Fibroblast of the aortic adventitia (primary cell): Measurements from ENCODE around the gene SFXN5. TPM values are rescaled to one million over a fixed set of nuclear protein-coding genes. Genes with fewer than 3 reads are reported as not detected.
"Not testable (repeated sequence)": the region's sequence is repeated elsewhere in the genome, so short reads cannot be mapped to it uniquely, and the experiment has no call there.

Source experiments
- DNase-seq: peaks from one replicate; pipeline ENCODE4 v3.0.0-alpha.2; 2010; ENCODE audit warnings: low read depth
- H3K4me3 ChIP-seq: 2 replicates; pipeline ENCODE4 v1.5.1; 2011; ENCODE audit warnings: low read depth, mild to moderate bottlenecking, control low read depth, low read length, moderate library complexity
- CTCF ChIP-seq: IDR thresholded peaks from 2 replicates; pipeline ENCODE4 v1.5.1; 2011; ENCODE audit warnings: mild to moderate bottlenecking, low read length, control low read depth, inconsistent platforms; ENCODE audit not compliant: insufficient read depth
- total RNA-seq: library from RNA; depleted of rRNA; stranded (reverse); fragments of >200 nt; gene quantifications from 2 replicates; pipeline ENCODE4 v1.2.3, GENCODE V29; 2012; ENCODE audit warnings: low replicate concordance

The SFXN5 gene
- total RNA-seq, 1 donor, result 19.0 TPM

GRCh38 chr2:72911256-72911655 is 160.3 kb downstream of the SFXN5 start:
- TF ChIP-seq CTCF, result no peak
- no peak for DNase-seq
- no peak overlapping the region for H3K4me3 ChIP-seq

- no peak for TF ChIP-seq CTCF
- no peak for DNase-seq
- no peak overlapping the region for H3K4me3 ChIP-seq
Observed at GRCh38 chr2:72908741-72909140, 162.8 kb downstream of the SFXN5 start.

GRCh38 chr2:72907369-72907768 is 164.1 kb downstream of the SFXN5 start:
- DNase-seq, H3K4me3 ChIP-seq: not testable (repeated sequence)

- H3K4me3 ChIP-seq, result no peak overlapping the region
- no peak for DNase-seq
- TF ChIP-seq CTCF, result no peak
Observed at GRCh38 chr2:72901426-72901825, 170.1 kb downstream of the SFXN5 start.

GRCh38 chr2:72900191-72900825 is 171.2 kb downstream of the SFXN5 start:
- no peak for TF ChIP-seq CTCF

GRCh38 chr2:72898585-72898906 is 173.0 kb downstream of the SFXN5 start:
- no peak overlapping the region for H3K4me3 ChIP-seq
- DNase-seq, result no peak
- no peak for TF ChIP-seq CTCF

More at GRCh38 chr2:72900191-72900825, 171.2 kb downstream of the SFXN5 start:
- no peak overlapping the region for H3K4me3 ChIP-seq
- no peak for DNase-seq

- H3K4me3 ChIP-seq, result no peak overlapping the region
- DNase-seq, result no peak
- TF ChIP-seq CTCF, result no peak
Observed at GRCh38 chr2:72897785-72898584, 173.5 kb downstream of the SFXN5 start.
